KMS-11 (cell line): Measurements from ENCODE around the gene TRAIP.
A peak's percentile ranks its signal among the peaks of the same experiment; 100 is the strongest.

Experiments
- H2AFZ ChIP-seq: fragments of 200-600 bp; sonication (generic); 2 replicates; pipeline ENCODE4 v1.6.1; 2016; ENCODE audit warnings: antibody characterized with exemption, mixed run types, low read depth
- H3K27ac ChIP-seq: fragments of 200-600 bp; sonication (generic); 2 replicates; pipeline ENCODE4 v1.6.1; 2016; ENCODE audit warnings: mild to moderate bottlenecking, mixed run types
- H3K27me3 ChIP-seq: fragments of 200-600 bp; sonication (generic); 2 replicates; pipeline ENCODE4 v1.6.1; 2017; ENCODE audit warnings: mild to moderate bottlenecking, low read depth, mixed run types, moderate library complexity; ENCODE audit not compliant: insufficient read depth
- H3K36me3 ChIP-seq: fragments of 200-600 bp; sonication (generic); 2 replicates; pipeline ENCODE4 v1.6.1; 2017; ENCODE audit warnings: mild to moderate bottlenecking, mixed run types; ENCODE audit not compliant: insufficient read depth
- H3K4me1 ChIP-seq: fragments of 200-600 bp; sonication (generic); 2 replicates; pipeline ENCODE4 v1.6.1; 2016; ENCODE audit warnings: mild to moderate bottlenecking, low read depth, mixed run types; ENCODE audit not compliant: poor library complexity, severe bottlenecking
- H3K4me2 ChIP-seq: fragments of 200-600 bp; sonication (generic); 2 replicates; pipeline ENCODE4 v1.7.0; 2016; ENCODE audit warnings: mild to moderate bottlenecking, mixed run types
- H3K4me3 ChIP-seq: fragments of 200-600 bp; sonication (generic); IDR thresholded peaks from 2 replicates; pipeline ENCODE4 v1.6.1; 2017; ENCODE audit warnings: low read depth, low read length, mixed read lengths; ENCODE audit not compliant: insufficient read depth
- H3K79me2 ChIP-seq: fragments of 200-600 bp; sonication (generic); 2 replicates; pipeline ENCODE4 v1.6.1; 2016; ENCODE audit warnings: low read depth, mixed run types; ENCODE audit not compliant: insufficient read depth
- H3K9ac ChIP-seq: fragments of 200-600 bp; sonication (generic); 2 replicates; pipeline ENCODE4 v1.6.1; 2016; ENCODE audit warnings: mild to moderate bottlenecking, mixed run types
- H4K20me1 ChIP-seq: fragments of 200-600 bp; sonication (generic); 2 replicates; pipeline ENCODE4 v1.6.1; 2016; ENCODE audit warnings: mild to moderate bottlenecking, mixed run types; ENCODE audit not compliant: insufficient read depth
- TF ChIP-seq, protein P1 (sequence below): fragments of 200-600 bp; sonication (generic); conservative IDR thresholded peaks from 2 replicates; pipeline ENCODE4 v1.6.1; 2017; ENCODE audit warnings: low read depth, mild to moderate bottlenecking, antibody characterized with exemption, low read length, moderate library complexity, mixed read lengths

Gene TRAIP

DNA sequence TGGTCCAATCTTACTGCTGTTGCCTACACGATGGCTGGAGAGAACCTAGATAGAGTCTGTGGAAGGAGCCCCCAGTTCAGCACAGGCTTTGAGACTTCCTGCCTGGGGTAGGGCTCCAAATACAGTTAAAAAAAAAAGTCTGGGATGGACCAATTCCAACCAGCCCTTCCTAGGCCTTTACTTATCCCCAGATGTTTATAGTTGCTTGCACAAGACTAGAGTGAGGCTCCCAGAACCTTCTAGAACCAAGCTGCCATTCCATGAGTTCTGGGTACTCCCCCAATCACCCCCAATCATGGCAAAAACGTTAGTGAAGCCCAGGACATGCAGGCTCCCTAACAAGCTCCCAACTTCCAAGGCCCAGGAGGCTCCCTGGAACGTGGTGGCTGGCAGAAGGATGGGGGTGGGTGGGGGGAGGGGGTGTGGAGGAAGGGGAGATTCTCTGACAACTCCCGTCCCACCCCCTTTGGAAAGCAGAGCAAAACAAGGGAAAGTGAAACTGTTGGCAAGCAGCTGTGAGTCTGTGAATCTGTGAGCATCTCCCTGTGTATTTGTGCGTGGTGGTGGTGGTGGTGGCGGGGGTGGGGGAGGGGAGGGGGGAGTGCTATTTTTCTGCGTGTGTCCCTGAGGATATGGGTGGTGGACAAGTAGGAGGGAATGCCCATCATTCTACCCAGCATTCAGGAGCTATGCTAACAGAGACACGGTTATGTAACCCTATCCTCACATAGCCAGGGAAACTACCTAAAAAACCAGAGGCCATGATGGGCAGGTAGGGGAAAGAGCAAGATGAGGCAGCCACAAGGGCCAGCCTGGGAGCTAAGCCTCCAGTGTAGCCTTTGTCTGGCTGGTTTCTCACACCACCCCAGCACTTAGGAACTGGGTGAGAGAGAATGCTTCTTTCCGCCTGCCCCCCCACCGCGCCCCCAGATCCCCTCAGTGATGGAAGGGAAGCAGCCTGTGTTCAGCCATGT is 45.3 kb upstream of the TRAIP start:
- peak overlapping the region; percentile 33; the same call in 1 of the 2 replicates for H3K4me2 ChIP-seq
- no peak overlapping the region for H3K27ac ChIP-seq
- H2AFZ ChIP-seq = no peak overlapping the region
- no peaks in the 10 kb centered on the region for H3K36me3 ChIP-seq
- H4K20me1 ChIP-seq = no peaks in the 10 kb centered on the region
- no peak overlapping the region for H3K9ac ChIP-seq
- H3K27me3 ChIP-seq = no peaks in the 10 kb centered on the region
- TF ChIP-seq, protein P1, sequence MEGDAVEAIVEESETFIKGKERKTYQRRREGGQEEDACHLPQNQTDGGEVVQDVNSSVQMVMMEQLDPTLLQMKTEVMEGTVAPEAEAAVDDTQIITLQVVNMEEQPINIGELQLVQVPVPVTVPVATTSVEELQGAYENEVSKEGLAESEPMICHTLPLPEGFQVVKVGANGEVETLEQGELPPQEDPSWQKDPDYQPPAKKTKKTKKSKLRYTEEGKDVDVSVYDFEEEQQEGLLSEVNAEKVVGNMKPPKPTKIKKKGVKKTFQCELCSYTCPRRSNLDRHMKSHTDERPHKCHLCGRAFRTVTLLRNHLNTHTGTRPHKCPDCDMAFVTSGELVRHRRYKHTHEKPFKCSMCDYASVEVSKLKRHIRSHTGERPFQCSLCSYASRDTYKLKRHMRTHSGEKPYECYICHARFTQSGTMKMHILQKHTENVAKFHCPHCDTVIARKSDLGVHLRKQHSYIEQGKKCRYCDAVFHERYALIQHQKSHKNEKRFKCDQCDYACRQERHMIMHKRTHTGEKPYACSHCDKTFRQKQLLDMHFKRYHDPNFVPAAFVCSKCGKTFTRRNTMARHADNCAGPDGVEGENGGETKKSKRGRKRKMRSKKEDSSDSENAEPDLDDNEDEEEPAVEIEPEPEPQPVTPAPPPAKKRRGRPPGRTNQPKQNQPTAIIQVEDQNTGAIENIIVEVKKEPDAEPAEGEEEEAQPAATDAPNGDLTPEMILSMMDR = no peak
- H3K4me3 ChIP-seq = no peak overlapping the region
- peaks cover 13% of the 10 kb centered on the region for H3K4me1 ChIP-seq
- H3K79me2 ChIP-seq = no peaks in the 10 kb centered on the region

- H3K27me3 ChIP-seq = no peaks in the 10 kb centered on the region
- H3K36me3 ChIP-seq = no peaks in the 10 kb centered on the region
- no peaks in the 10 kb centered on the region for H3K79me2 ChIP-seq
- TF ChIP-seq, protein P1 = no peak
- no peak overlapping the region for H3K4me3 ChIP-seq
- H4K20me1 ChIP-seq = no peaks in the 10 kb centered on the region
- no peak overlapping the region for H2AFZ ChIP-seq
- H3K4me1 ChIP-seq = peaks cover 13% of the 10 kb centered on the region
- H3K27ac ChIP-seq = no peak overlapping the region
- H3K4me2 ChIP-seq = no peak overlapping the region
- no peak overlapping the region for H3K9ac ChIP-seq
Observed at GRCh38 chr3:49900491-49901153, 44.3 kb upstream of the TRAIP start.

GRCh38 chr3:49899815-49900214 is 43.5 kb upstream of the TRAIP start:
- Histone ChIP-seq H3K4me2 (no peak overlapping the region), H3K27me3 (no peaks in the 10 kb centered on the region), H3K9ac (no peak overlapping the region), H3K79me2 (no peaks in the 10 kb centered on the region), H3K4me1 (peaks cover 13% of the 10 kb centered on the region), H3K27ac (no peak overlapping the region), H4K20me1 (no peaks in the 10 kb centered on the region), H3K36me3 (no peaks in the 10 kb centered on the region), H2AFZ (no peak overlapping the region), H3K4me3 (no peak overlapping the region)
- TF ChIP-seq, protein P1 = no peak

DNA sequence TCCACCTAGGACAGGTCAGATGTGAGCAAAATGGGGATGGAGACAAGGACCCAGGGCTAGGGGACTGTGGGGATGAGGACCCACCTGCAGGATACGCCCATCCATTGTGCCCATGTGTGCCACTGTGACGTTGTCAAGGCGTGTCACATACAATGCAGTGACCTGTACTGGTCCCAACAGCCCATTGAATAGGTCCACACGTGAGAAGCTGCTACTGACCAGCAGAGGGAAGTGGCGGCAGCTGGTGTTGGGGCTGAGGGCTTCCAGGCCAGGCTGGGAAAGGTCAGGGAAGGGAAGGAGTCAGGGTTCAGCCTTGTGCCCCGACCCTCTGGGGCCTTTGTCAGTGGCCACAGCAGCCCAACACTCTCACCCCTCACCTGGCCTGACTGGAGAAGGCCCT is 42.6 kb upstream of the TRAIP start:
- no peak overlapping the region for H2AFZ ChIP-seq
- H3K79me2 ChIP-seq = no peaks in the 10 kb centered on the region
- H3K36me3 ChIP-seq = no peaks in the 10 kb centered on the region
- no peak overlapping the region for H3K4me2 ChIP-seq
- no peak overlapping the region for H3K9ac ChIP-seq
- H3K27me3 ChIP-seq = no peaks in the 10 kb centered on the region
- no peaks in the 10 kb centered on the region for H4K20me1 ChIP-seq
- H3K27ac ChIP-seq = no peak overlapping the region
- peaks cover 13% of the 10 kb centered on the region for H3K4me1 ChIP-seq
- TF ChIP-seq, protein P1 = no peak
- H3K4me3 ChIP-seq = no peak overlapping the region
